Measurements from ENCODE around the gene NAV2. TPM values are rescaled to one million over a fixed set of nuclear protein-coding genes. Genes with fewer than 3 reads are reported as not detected.

NAV2 gene
- total and polyA plus RNA-seq, 2 experiments from 2014 or later, result 26.0 to 45.0 TPM

GRCh38 chr11:20087118-20087521, 374.5 kb downstream of the NAV2 start (continued):
- TF ChIP-seq, protein P1, sequence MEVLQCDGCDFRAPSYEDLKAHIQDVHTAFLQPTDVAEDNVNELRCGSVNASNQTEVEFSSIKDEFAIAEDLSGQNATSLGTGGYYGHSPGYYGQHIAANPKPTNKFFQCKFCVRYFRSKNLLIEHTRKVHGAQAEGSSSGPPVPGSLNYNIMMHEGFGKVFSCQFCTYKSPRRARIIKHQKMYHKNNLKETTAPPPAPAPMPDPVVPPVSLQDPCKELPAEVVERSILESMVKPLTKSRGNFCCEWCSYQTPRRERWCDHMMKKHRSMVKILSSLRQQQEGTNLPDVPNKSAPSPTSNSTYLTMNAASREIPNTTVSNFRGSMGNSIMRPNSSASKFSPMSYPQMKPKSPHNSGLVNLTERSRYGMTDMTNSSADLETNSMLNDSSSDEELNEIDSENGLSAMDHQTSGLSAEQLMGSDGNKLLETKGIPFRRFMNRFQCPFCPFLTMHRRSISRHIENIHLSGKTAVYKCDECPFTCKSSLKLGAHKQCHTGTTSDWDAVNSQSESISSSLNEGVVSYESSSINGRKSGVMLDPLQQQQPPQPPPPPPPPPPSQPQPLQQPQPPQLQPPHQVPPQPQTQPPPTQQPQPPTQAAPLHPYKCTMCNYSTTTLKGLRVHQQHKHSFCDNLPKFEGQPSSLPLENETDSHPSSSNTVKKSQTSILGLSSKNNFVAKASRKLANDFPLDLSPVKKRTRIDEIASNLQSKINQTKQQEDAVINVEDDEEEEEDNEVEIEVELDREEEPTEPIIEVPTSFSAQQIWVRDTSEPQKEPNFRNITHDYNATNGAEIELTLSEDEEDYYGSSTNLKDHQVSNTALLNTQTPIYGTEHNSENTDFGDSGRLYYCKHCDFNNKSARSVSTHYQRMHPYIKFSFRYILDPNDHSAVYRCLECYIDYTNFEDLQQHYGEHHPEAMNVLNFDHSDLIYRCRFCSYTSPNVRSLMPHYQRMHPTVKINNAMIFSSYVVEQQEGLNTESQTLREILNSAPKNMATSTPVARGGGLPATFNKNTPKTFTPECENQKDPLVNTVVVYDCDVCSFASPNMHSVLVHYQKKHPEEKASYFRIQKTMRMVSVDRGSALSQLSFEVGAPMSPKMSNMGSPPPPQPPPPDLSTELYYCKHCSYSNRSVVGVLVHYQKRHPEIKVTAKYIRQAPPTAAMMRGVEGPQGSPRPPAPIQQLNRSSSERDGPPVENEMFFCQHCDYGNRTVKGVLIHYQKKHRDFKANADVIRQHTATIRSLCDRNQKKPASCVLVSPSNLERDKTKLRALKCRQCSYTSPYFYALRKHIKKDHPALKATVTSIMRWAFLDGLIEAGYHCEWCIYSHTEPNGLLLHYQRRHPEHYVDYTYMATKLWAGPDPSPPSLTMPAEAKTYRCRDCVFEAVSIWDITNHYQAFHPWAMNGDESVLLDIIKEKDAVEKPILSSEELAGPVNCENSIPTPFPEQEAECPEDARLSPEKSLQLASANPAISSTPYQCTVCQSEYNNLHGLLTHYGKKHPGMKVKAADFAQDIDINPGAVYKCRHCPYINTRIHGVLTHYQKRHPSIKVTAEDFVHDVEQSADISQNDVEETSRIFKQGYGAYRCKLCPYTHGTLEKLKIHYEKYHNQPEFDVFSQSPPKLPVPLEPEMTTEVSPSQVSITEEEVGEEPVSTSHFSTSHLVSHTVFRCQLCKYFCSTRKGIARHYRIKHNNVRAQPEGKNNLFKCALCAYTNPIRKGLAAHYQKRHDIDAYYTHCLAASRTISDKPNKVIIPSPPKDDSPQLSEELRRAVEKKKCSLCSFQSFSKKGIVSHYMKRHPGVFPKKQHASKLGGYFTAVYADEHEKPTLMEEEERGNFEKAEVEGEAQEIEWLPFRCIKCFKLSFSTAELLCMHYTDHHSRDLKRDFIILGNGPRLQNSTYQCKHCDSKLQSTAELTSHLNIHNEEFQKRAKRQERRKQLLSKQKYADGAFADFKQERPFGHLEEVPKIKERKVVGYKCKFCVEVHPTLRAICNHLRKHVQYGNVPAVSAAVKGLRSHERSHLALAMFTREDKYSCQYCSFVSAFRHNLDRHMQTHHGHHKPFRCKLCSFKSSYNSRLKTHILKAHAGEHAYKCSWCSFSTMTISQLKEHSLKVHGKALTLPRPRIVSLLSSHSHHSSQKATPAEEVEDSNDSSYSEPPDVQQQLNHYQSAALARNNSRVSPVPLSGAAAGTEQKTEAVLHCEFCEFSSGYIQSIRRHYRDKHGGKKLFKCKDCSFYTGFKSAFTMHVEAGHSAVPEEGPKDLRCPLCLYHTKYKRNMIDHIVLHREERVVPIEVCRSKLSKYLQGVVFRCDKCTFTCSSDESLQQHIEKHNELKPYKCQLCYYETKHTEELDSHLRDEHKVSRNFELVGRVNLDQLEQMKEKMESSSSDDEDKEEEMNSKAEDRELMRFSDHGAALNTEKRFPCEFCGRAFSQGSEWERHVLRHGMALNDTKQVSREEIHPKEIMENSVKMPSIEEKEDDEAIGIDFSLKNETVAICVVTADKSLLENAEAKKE (CRISPR knock-in tag; IDR thresholded peaks at IDR 0.05), result no peak
- TF ChIP-seq JUNB (IDR thresholded peaks at IDR 0.05; ENCODE audit: unreplicated experiment), result no peak

GRCh38 chr11:20088397-20089225, 376.0 kb downstream of the NAV2 start:
- Histone ChIP-seq H3K9me2 (ENCODE audit: insufficient read depth) (no peaks in the 10 kb centered on the region), H3K36me3 (ENCODE audit: insufficient read depth) (peaks cover 15% of the 10 kb centered on the region), H4K20me1 (replicated peaks; ENCODE audit: insufficient read depth) (peaks cover 3% of the 10 kb centered on the region; the same call in 1 of the 2 replicates), H3K4me1 (ENCODE audit: insufficient read depth) (no peaks in the 10 kb centered on the region), H3K27me3 (ENCODE audit: insufficient read depth) (no peaks in the 10 kb centered on the region), H2AFZ (no peak overlapping the region), H3K27ac (ENCODE audit: low read depth) (no peak overlapping the region), H3K4me2 (no peak overlapping the region), H3K79me2 (replicated peaks; ENCODE audit: insufficient read depth) (no peaks in the 10 kb centered on the region), H3F3A (replicated peaks; ENCODE audit: low read depth) (no peaks in the 10 kb centered on the region), H3K4me3 (no peak overlapping the region)
- Mint-ChIP-seq H3K36me3 (ENCODE audit: low read depth) (peaks cover 87% of the 10 kb centered on the region), H3K4me1 (peaks cover 3% of the 10 kb centered on the region; the same call in 2 of the 3 replicates), H3K27me3 (ENCODE audit: insufficient read depth, low read depth, poor library complexity) (peaks cover 3% of the 10 kb centered on the region), H3K4me3 (no peak overlapping the region), H3K27ac (no peak overlapping the region), H3K9me3 (no peaks in the 10 kb centered on the region)
- ATAC-seq (no peak), DNase-seq (ENCODE audit: low spot score) (no peak)
- TF ChIP-seq EZH2 (IDR thresholded peaks at IDR 0.05; ENCODE audit: low read depth, unreplicated experiment), result no peak
- no peak for TF ChIP-seq POLR2AphosphoS5 (IDR thresholded peaks at IDR 0.05; ENCODE audit: low read depth)
- no peak for TF ChIP-seq ZNF114 (CRISPR knock-in tag; IDR thresholded peaks at IDR 0.05)
- TF ChIP-seq JUNB (IDR thresholded peaks at IDR 0.05; ENCODE audit: unreplicated experiment), result no peak
- no peak for TF ChIP-seq ZNF331 (CRISPR knock-in tag; IDR thresholded peaks at IDR 0.05; ENCODE audit: low read depth)
- no peak for TF ChIP-seq NANOG (IDR thresholded peaks at IDR 0.05; ENCODE audit: borderline replicate concordance)

Measured in GM23338 (cell line).